GM18508 (cell line): Measurements from ENCODE around the gene MOCOS.

Source experiments
- ATAC-seq: cut with Tn5 transposase; IDR thresholded peaks from one replicate; pipeline ENCODE4 v1.9.1; 2021; ENCODE audit warnings: moderate number of reproducible peaks; ENCODE audit not compliant: insufficient read depth, unreplicated experiment

Gene MOCOS

GRCh38 chr18:36262971-36263370 lies 75.7 kb downstream of the MOCOS start:
- ATAC-seq = no peak

GRCh38 chr18:36264283-36264682 lies 77.0 kb downstream of the MOCOS start:
- no peak for ATAC-seq

GRCh38 chr18:36265015-36265414 lies 77.7 kb downstream of the MOCOS start:
- ATAC-seq = no peak

GRCh38 chr18:36269157-36269556 lies 81.9 kb downstream of the MOCOS start:
- no peak for ATAC-seq

GRCh38 chr18:36271153-36271552 lies 83.9 kb downstream of the MOCOS start:
- no peak for ATAC-seq

- no peak for ATAC-seq
Measured at GRCh38 chr18:36273347-36273746, 86.0 kb downstream of the MOCOS start.

GRCh38 chr18:36274083-36274715 lies 86.9 kb downstream of the MOCOS start:
- no peak for ATAC-seq

GRCh38 chr18:36275561-36275960 lies 88.3 kb downstream of the MOCOS start:
- ATAC-seq = no peak

- ATAC-seq = no peak
Measured at GRCh38 chr18:36279001-36279400, 91.7 kb downstream of the MOCOS start.

- no peak for ATAC-seq
Measured at GRCh38 chr18:36281936-36282335, 94.6 kb downstream of the MOCOS start.

- ATAC-seq = no peak
Measured at GRCh38 chr18:36283448-36283847, 96.2 kb downstream of the MOCOS start.

- no peak for ATAC-seq
Measured at GRCh38 chr18:36284268-36284667, 97.0 kb downstream of the MOCOS start.

GRCh38 chr18:36284671-36285295 lies 97.5 kb downstream of the MOCOS start:
- ATAC-seq = no peak

- ATAC-seq = no peak
Measured at GRCh38 chr18:36287653-36288052, 100.4 kb downstream of the MOCOS start.

- ATAC-seq = no peak
Measured at GRCh38 chr18:36288689-36289088, 101.4 kb downstream of the MOCOS start.

- ATAC-seq = no peak
Measured at GRCh38 chr18:36294031-36294430, 106.7 kb downstream of the MOCOS start.

GRCh38 chr18:36295214-36295613 lies 107.9 kb downstream of the MOCOS start:
- ATAC-seq = no peak

GRCh38 chr18:36295880-36296301 lies 108.6 kb downstream of the MOCOS start:
- ATAC-seq = no peak

- ATAC-seq = no peak
Measured at GRCh38 chr18:36296650-36297416, 109.5 kb downstream of the MOCOS start.

- ATAC-seq = no peak
Measured at GRCh38 chr18:36297417-36298125, 110.3 kb downstream of the MOCOS start, which contains the start of gene FHOD3. TSS of gene FHOD3 (plus strand) at chr18:36297713. CDS start at chr18:36297836, 123 bp downstream.
